Mesothelial cell of epicardium (in vitro differentiated cells): Measurements from ENCODE around the gene ZNF546. TPM values are rescaled to one million over a fixed set of nuclear protein-coding genes. Genes with fewer than 3 reads are reported as not detected.

Experiments used
- DNase-seq, 2 experiments: peaks; one replicate each; pipeline ENCODE4 v3.0.0; 2021; ENCODE audit warnings: low spot score in 2 of 2; ENCODE audit not compliant: unreplicated experiment in 2 of 2
- H3K27ac Mint-ChIP-seq: 2 replicates; pipeline ENCODE4 v1.8.0; 2021; ENCODE audit warnings: mixed read lengths
- H3K27me3 Mint-ChIP-seq: 2 replicates; pipeline ENCODE4 v1.8.0; 2021; ENCODE audit warnings: low read depth, mixed read lengths
- H3K36me3 Mint-ChIP-seq: 2 replicates; pipeline ENCODE4 v1.8.0; 2021; ENCODE audit warnings: mixed read lengths
- H3K4me1 Mint-ChIP-seq: 2 replicates; pipeline ENCODE4 v1.8.0; 2021; ENCODE audit warnings: mixed read lengths
- H3K4me3 Mint-ChIP-seq: 2 replicates; pipeline ENCODE4 v1.8.0; 2021; ENCODE audit warnings: mild to moderate bottlenecking, moderate library complexity, mixed read lengths
- H3K9me3 Mint-ChIP-seq: 2 replicates; pipeline ENCODE4 v1.8.0; 2021; ENCODE audit warnings: mixed read lengths
- CTCF ChIP-seq: fragments of 200-600 bp; sonication (generic); IDR thresholded peaks from one replicate; pipeline ENCODE4 v1.5.0; 2021; ENCODE audit warnings: antibody characterized with exemption; ENCODE audit not compliant: unreplicated experiment
- total RNA-seq: library from RNA; stranded (reverse); gene quantifications from 3 replicates; pipeline ENCODE4 v1.2.1, GENCODE V29; 2021

The ZNF546 gene
- total RNA-seq, 1 donor from 2014 or later = 6.8 TPM

- Mint-ChIP-seq H3K4me1 (peaks cover 22% of the 10 kb centered on the region), H3K27ac (peak overlapping the region; percentile 89)
These were observed 867 bp downstream of the ZNF546 start for GRCh38 chr19:39997638-39998216.

GRCh38 chr19:39998501-39998900 is 1.6 kb downstream of the ZNF546 start:
- peak overlapping the region; percentile 91 for H3K4me3 Mint-ChIP-seq
- H3K9me3 Mint-ChIP-seq = peaks cover 7% of the 10 kb centered on the region
- H3K36me3 Mint-ChIP-seq = peaks cover 13% of the 10 kb centered on the region
- H3K27ac Mint-ChIP-seq = no peak overlapping the region
- H3K4me1 Mint-ChIP-seq = peaks cover 22% of the 10 kb centered on the region
- no peak for TF ChIP-seq CTCF
- DNase-seq = no peak
- H3K27me3 Mint-ChIP-seq = no peaks in the 10 kb centered on the region

More at GRCh38 chr19:39997638-39998216, 867 bp downstream of the ZNF546 start:
- no peak for TF ChIP-seq CTCF
- no peak for DNase-seq
- peaks cover 14% of the 10 kb centered on the region for H3K9me3 Mint-ChIP-seq
- no peaks in the 10 kb centered on the region for H3K27me3 Mint-ChIP-seq
- peaks cover 20% of the 10 kb centered on the region for H3K36me3 Mint-ChIP-seq
- peak overlapping the region; percentile 91 for H3K4me3 Mint-ChIP-seq

GRCh38 chr19:40005691-40006272 is 8.9 kb downstream of the ZNF546 start:
- Mint-ChIP-seq H3K36me3 (peaks cover 41% of the 10 kb centered on the region), H3K27ac (no peak overlapping the region), H3K9me3 (peaks cover 16% of the 10 kb centered on the region)

GRCh38 chr19:40006273-40006691 is 9.4 kb downstream of the ZNF546 start:
- no peaks in the 10 kb centered on the region for H3K27me3 Mint-ChIP-seq
- H3K9me3 Mint-ChIP-seq = peaks cover 16% of the 10 kb centered on the region
- H3K36me3 Mint-ChIP-seq = peaks cover 44% of the 10 kb centered on the region
- H3K4me3 Mint-ChIP-seq = no peak overlapping the region
- no peaks in the 10 kb centered on the region for H3K4me1 Mint-ChIP-seq
- no peak for DNase-seq
- H3K27ac Mint-ChIP-seq = no peak overlapping the region
- TF ChIP-seq CTCF = no peak

More at GRCh38 chr19:40005691-40006272, 8.9 kb downstream of the ZNF546 start:
- DNase-seq = no peak
- Mint-ChIP-seq H3K27me3 (no peaks in the 10 kb centered on the region), H3K4me3 (no peak overlapping the region), H3K4me1 (no peaks in the 10 kb centered on the region)
- no peak for TF ChIP-seq CTCF

GRCh38 chr19:40009674-40010073 is 12.8 kb downstream of the ZNF546 start:
- no peaks in the 10 kb centered on the region for H3K4me1 Mint-ChIP-seq
- no peak for DNase-seq
- no peak for TF ChIP-seq CTCF
- no peaks in the 10 kb centered on the region for H3K27me3 Mint-ChIP-seq
- H3K9me3 Mint-ChIP-seq = peaks cover 44% of the 10 kb centered on the region
- H3K36me3 Mint-ChIP-seq = peaks cover 74% of the 10 kb centered on the region
- no peak overlapping the region for H3K4me3 Mint-ChIP-seq
- no peak overlapping the region for H3K27ac Mint-ChIP-seq
